GM12864 (cell line): ENCODE data around the gene RPS6KA3.

ENCODE experiments used
- DNase-seq: peaks from one replicate; pipeline ENCODE4 v3.0.0-alpha.2; 2011; ENCODE audit warnings: low read depth
- H3K4me3 ChIP-seq: 2 replicates; pipeline ENCODE4 v1.5.1; 2011; ENCODE audit warnings: mild to moderate bottlenecking, low read depth, low read length, control low read depth
- TF ChIP-seq, protein P1 (sequence below): IDR thresholded peaks from 2 replicates; pipeline ENCODE4 v1.5.1; 2011; ENCODE audit warnings: low read depth, mild to moderate bottlenecking, moderate library complexity, low read length, control low read depth, inconsistent platforms; ENCODE audit errors: missing control alignments

RPS6KA3 gene

DNA sequence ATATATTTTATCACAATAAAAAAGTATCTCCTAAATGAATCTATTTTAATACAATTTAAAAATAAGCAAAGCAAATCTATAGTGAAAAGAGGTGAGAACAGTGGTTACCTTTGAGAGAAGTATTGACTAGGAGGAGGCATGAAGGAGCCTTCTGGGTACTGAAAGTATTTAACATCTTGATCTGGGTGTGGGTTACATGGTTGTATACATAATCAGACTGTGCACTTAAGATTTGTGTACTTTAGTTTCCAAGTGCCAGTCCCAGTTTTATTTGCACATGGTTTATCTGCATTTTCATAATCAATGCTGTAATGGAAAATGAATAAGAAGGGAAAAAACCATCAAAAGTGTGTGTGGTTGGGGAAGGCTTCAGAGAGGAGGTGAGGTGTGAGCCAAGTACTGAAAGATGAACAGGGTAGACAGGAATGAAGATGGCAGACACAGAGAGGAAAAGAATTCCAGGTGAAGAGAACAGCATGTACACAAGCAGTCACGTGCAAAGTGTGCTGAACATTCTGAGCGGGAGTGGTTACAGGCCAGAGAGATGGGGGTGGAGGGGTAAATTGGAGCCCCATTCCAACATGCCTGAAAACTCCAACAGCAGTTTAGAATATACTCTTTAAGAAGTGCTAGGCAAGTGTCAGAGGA lies 164.7 kb downstream of the RPS6KA3 start:
- TF ChIP-seq, protein P1, sequence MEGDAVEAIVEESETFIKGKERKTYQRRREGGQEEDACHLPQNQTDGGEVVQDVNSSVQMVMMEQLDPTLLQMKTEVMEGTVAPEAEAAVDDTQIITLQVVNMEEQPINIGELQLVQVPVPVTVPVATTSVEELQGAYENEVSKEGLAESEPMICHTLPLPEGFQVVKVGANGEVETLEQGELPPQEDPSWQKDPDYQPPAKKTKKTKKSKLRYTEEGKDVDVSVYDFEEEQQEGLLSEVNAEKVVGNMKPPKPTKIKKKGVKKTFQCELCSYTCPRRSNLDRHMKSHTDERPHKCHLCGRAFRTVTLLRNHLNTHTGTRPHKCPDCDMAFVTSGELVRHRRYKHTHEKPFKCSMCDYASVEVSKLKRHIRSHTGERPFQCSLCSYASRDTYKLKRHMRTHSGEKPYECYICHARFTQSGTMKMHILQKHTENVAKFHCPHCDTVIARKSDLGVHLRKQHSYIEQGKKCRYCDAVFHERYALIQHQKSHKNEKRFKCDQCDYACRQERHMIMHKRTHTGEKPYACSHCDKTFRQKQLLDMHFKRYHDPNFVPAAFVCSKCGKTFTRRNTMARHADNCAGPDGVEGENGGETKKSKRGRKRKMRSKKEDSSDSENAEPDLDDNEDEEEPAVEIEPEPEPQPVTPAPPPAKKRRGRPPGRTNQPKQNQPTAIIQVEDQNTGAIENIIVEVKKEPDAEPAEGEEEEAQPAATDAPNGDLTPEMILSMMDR = no peak
- no peak overlapping the region for H3K4me3 ChIP-seq
- DNase-seq = no peak
